NCI-H226 (cell line): ENCODE measurements around the gene ALOXE3.

ENCODE experiments used
- DNase-seq: peaks from one replicate; pipeline ENCODE4 v3.0.0-alpha.2; 2015

The ALOXE3 gene

DNA sequence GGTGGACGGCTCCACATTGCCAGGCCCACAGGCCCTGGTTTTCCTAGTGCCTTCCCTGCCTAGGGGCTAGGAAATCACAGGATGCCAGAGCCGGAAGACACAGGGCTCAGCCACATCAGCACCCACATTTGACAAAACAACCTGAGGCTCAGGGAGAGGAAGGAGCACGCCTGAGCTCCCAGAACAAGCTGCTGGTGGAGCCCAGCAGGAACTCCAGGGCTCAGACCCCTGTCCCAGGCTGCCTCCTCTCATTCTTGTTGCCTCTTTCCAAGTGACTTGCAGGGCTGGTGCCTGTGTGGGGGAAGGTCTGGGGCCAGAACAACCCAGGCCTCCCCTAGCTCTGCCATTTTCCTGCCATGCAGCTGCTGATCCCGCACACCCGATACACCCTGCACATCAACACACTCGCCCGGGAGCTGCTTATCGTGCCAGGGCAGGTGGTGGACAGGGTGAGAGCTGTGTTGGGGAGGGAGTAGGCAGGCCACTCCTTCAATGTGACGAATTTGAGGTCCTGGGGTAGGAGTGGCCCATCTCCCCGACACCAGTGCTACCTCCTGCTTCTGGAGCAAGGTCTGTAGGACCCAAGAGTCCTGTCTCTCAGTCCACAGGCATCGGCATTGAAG, 71.9 kb downstream of the ALOXE3 start:
- DNase-seq, result no peak
